Peyer's patch (tissue), 4 donors: ENCODE data around the gene CBX8. TPM values are rescaled to one million over a fixed set of nuclear protein-coding genes. Genes with fewer than 3 reads are reported as not detected.

Experiments used
- DNase-seq, 3 donors: peaks; one replicate each; pipeline ENCODE4 v3.0.0-alpha.2; 2017 to 2019
- H3K27ac ChIP-seq, 4 donors: fragments of 200-600 bp; sonication (generic); one replicate each; pipeline ENCODE4 v1.5.1; 2016 to 2019
- H3K27me3 ChIP-seq, 2 donors: fragments of 200-600 bp; sonication (generic); one replicate each; pipeline ENCODE4 v1.5.1; 2019
- H3K36me3 ChIP-seq, 3 donors: fragments of 200-600 bp; sonication (generic); one replicate each; pipeline ENCODE4 v1.5.1; 2016 to 2019
- H3K4me1 ChIP-seq, 4 donors: fragments of 200-600 bp; sonication (generic); one replicate each; pipeline ENCODE4 v1.5.1; 2016 to 2019
- H3K4me3 ChIP-seq, 4 donors: fragments of 200-600 bp; sonication (generic); 1 replicate in 3 of 4; 2 replicates in 1 of 4; pipeline ENCODE4 v1.5.1; 2016 to 2019; ENCODE audit warnings: mild to moderate bottlenecking in 1 of 4
- H3K9me3 ChIP-seq, 4 donors: fragments of 200-600 bp; sonication (generic); one replicate each; pipeline ENCODE4 v1.5.1; 2016 to 2019; ENCODE audit warnings: mild to moderate bottlenecking in 1 of 4
- CTCF ChIP-seq, 6 experiments: fragments of 450-650 bp in 4 of 6; fragments of 200-600 bp in 2 of 6; sonication (generic) in 1 of 6; IDR thresholded peaks; one replicate each; pipeline ENCODE4 v1.5.1; 2017 to 2019; ENCODE audit warnings: antibody characterized with exemption in 6 of 6, mild to moderate bottlenecking in 3 of 6, moderate library complexity in 1 of 6
- POLR2A ChIP-seq, 2 donors: fragments of 450-650 bp; IDR thresholded peaks; one replicate each; pipeline ENCODE4 v1.5.1; 2017; ENCODE audit warnings: antibody characterized with exemption in 2 of 2, mild to moderate bottlenecking in 2 of 2, moderate library complexity in 2 of 2
- total RNA-seq, 4 donors: library from RNA; depleted of rRNA; stranded (reverse); fragments of >200 nt; gene quantifications; one replicate each; pipeline ENCODE4 v1.1.0, GENCODE V29; 2016

The CBX8 gene
- total RNA-seq, 4 donors from 2014 or later: 2.5 to 14.9 (median 3.5) TPM

- Histone ChIP-seq H3K4me3 (no peak overlapping the region), H3K9me3 (no peaks in the 10 kb centered on the region), H3K27ac (no peak overlapping the region), H3K4me1 (peaks cover 2 to 20% (median 8%) of the 10 kb centered on the region in 4 donors), H3K27me3 (peaks cover 0 to 23% of the 10 kb centered on the region in 2 donors), H3K36me3 (no peaks in the 10 kb centered on the region)
- TF ChIP-seq CTCF (IDR thresholded peaks at IDR 0.05) (no peak), POLR2A (IDR thresholded peaks at IDR 0.05) (no peak)
- peak in 1 of 3 donors; percentile 41 for DNase-seq
These were observed 14.9 kb downstream of the CBX8 start for GRCh38 chr17:79781736-79782575.

DNA sequence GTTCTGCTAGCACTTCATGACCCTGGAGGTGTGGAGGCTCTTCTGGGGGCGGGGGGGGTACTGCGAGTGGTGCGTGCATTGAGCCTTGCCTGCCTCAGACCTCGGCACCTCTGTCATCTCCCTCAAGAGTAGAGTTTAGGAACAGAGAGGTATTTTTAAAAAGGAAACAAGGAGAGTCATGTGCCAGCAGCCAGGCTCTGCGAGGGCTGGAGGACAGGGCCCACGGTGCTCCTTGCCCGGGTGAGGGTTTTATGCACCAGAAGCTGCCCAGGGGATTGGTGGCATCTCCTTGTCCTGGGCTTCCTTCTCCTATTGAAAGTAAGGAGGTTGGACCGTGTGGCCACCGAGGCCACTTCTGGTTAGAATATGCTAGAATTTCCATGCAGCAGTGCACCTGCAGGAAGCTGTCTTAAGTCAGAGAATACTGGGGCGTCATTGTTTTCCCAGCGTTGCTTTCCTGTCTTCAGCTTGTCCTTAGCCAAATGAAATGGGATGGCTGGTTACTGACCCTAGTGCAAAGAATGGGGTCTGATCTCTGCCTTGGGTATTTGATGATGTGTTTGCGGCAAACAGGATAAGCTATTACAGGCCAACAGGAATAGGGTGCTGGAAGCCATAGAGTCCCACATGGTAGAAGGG is 15.7 kb downstream of the CBX8 start:
- Histone ChIP-seq H3K27me3 (peaks cover 0 to 29% of the 10 kb centered on the region in 2 donors), H3K27ac (no peak overlapping the region), H3K36me3 (no peaks in the 10 kb centered on the region), H3K9me3 (no peaks in the 10 kb centered on the region), H3K4me1 (peaks cover 2 to 20% (median 8%) of the 10 kb centered on the region in 4 donors), H3K4me3 (no peak overlapping the region)
- no peak for TF ChIP-seq POLR2A (IDR thresholded peaks at IDR 0.05)
- no peak for TF ChIP-seq CTCF (IDR thresholded peaks at IDR 0.05)
- DNase-seq: peak in 1 of 3 donors; percentile 36

- H3K36me3 ChIP-seq: no peaks in the 10 kb centered on the region
- no peak overlapping the region for H3K27ac ChIP-seq
- TF ChIP-seq POLR2A (IDR thresholded peaks at IDR 0.05): no peak
- no peak for TF ChIP-seq CTCF (IDR thresholded peaks at IDR 0.05)
- peaks cover 0 to 35% of the 10 kb centered on the region in 2 donors for H3K27me3 ChIP-seq
- peaks cover 2 to 20% (median 8%) of the 10 kb centered on the region in 4 donors for H3K4me1 ChIP-seq
- DNase-seq: no peak
- no peaks in the 10 kb centered on the region for H3K9me3 ChIP-seq
- no peak overlapping the region for H3K4me3 ChIP-seq
These were observed 17.1 kb downstream of the CBX8 start for GRCh38 chr17:79779661-79780365.

- Histone ChIP-seq H3K27ac (no peak overlapping the region), H3K9me3 (no peaks in the 10 kb centered on the region), H3K36me3 (no peaks in the 10 kb centered on the region), H3K27me3 (peaks cover 0 to 35% of the 10 kb centered on the region in 2 donors), H3K4me1 (peaks cover 2 to 20% (median 8%) of the 10 kb centered on the region in 4 donors), H3K4me3 (peak overlapping the region in 2 of 4 donors; percentile 61 to 79)
- DNase-seq: no peak
- no peak for TF ChIP-seq POLR2A (IDR thresholded peaks at IDR 0.05)
- TF ChIP-seq CTCF (IDR thresholded peaks at IDR 0.05): no peak
These were observed 17.8 kb downstream of the CBX8 start for GRCh38 chr17:79779084-79779529.

GRCh38 chr17:79778504-79779083 is 18.3 kb downstream of the CBX8 start:
- H3K27me3 ChIP-seq: peaks cover 0 to 35% of the 10 kb centered on the region in 2 donors
- peaks cover 2 to 20% (median 8%) of the 10 kb centered on the region in 4 donors for H3K4me1 ChIP-seq
- H3K27ac ChIP-seq: no peak overlapping the region
- peak overlapping the region; percentile 42 to 79 (median 65) for H3K4me3 ChIP-seq
- no peak for DNase-seq
- H3K36me3 ChIP-seq: no peaks in the 10 kb centered on the region
- H3K9me3 ChIP-seq: no peaks in the 10 kb centered on the region
- TF ChIP-seq POLR2A (IDR thresholded peaks at IDR 0.05) (no peak), CTCF (IDR thresholded peaks at IDR 0.05) (no peak)
